Activated CD8-positive, alpha-beta memory T cell treated with anti-CD3 and anti-CD28 coated beads, Interleukin-2, amount 50 U/mL, for 48 hours (primary cell): ENCODE results near the gene WDHD1.
A peak's percentile ranks its signal among the peaks of the same experiment; 100 is the strongest.
"Not testable (repeated sequence)": the region's sequence is repeated elsewhere in the genome, so short reads cannot be mapped to it uniquely, and the experiment has no call there.

Experiments used
- DNase-seq: peaks from one replicate; pipeline ENCODE4 v3.0.0-alpha.2; 2020

The WDHD1 gene, protein sequence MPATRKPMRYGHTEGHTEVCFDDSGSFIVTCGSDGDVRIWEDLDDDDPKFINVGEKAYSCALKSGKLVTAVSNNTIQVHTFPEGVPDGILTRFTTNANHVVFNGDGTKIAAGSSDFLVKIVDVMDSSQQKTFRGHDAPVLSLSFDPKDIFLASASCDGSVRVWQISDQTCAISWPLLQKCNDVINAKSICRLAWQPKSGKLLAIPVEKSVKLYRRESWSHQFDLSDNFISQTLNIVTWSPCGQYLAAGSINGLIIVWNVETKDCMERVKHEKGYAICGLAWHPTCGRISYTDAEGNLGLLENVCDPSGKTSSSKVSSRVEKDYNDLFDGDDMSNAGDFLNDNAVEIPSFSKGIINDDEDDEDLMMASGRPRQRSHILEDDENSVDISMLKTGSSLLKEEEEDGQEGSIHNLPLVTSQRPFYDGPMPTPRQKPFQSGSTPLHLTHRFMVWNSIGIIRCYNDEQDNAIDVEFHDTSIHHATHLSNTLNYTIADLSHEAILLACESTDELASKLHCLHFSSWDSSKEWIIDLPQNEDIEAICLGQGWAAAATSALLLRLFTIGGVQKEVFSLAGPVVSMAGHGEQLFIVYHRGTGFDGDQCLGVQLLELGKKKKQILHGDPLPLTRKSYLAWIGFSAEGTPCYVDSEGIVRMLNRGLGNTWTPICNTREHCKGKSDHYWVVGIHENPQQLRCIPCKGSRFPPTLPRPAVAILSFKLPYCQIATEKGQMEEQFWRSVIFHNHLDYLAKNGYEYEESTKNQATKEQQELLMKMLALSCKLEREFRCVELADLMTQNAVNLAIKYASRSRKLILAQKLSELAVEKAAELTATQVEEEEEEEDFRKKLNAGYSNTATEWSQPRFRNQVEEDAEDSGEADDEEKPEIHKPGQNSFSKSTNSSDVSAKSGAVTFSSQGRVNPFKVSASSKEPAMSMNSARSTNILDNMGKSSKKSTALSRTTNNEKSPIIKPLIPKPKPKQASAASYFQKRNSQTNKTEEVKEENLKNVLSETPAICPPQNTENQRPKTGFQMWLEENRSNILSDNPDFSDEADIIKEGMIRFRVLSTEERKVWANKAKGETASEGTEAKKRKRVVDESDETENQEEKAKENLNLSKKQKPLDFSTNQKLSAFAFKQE

DNA sequence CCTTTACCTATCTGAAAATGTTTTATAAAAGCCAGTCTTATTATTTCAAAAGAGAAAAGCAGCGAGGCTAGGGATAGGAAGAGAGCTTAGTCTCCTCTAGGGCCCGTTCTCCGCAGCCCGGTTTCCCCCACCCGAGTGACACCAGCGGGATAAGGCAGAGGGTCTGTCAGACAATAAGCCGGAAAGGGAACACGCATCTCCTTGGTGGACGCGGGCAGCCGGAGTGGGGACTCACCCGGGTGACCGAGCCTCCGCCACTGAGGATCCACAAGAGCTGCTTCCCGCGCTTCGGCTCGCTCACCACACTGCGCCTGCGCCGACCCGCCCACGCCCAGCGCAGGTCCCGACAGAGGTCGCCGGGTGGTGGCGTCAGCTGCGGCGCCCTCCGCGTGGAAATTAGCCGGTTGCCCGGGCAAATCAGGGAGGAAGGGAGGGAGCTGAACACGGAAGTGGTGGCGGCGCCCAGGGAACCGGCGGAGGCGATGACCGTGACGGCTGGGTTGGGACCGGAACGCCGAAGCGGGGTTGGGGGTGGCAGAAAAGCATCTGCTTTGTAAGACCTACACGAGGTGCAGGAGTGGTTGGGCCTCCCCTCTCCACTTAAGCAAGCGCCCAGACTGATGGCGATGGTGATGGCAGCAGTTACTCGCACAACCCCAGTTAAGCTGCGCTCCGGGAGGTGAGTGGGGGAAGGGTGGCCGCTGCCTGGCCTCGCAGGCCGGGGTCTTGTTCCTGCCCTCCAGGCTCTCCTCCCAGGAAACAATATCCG, at the start of gene WDHD1, which contains the start of gene SOCS4:
WDHD1 (minus strand) TSS at position 307 of the 769 bp plus-strand sequence. CDS start 312 bp downstream, outside the sequence.
SOCS4 (plus strand) TSS at position 444 of the 769 bp plus-strand sequence. CDS start 15,806 bp downstream, outside the sequence.
- DNase-seq: peak; percentile 100

GRCh38 chr14:55075628-55076175, 48.8 kb upstream of the WDHD1 start:
- no peak for DNase-seq

DNA sequence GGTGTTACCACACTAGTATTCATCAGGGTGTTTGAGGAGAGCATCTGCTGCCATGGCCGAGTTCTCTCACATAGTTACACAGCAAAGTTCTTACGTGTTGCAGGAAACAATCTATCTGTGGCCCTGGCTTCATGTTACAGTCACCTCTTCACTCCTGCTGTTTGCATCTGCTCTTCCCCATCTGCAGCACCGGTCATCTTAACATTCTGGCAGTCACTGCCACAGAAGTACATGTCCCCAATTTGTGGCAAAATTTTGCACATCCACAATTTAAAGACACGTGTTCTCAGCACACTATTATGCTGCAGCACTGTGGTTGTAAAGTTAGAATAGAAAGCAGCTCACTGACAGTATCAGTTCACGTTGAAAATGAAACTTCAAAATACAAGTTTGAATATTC, 47.8 kb upstream of the WDHD1 start:
- no peak for DNase-seq

DNA sequence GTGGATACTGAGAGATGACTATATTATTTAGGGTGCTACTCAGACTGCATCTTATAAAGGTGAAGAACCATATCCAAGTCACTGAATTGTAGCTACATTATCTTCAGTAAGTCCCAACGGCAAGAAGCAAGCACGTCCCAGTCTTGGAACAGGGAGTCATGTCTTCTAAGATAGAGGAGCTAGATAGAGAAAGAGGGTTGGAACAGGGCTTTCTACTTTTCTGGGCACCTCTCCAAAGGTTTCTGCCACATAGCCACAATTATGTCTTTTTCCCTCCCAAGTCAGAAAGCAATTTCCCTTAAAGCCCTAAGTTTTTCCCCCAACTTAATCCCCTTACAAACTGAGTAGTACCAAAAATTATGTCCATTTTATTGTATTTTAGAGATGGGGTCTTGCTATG, 47.0 kb upstream of the WDHD1 start:
- DNase-seq: no peak

DNA sequence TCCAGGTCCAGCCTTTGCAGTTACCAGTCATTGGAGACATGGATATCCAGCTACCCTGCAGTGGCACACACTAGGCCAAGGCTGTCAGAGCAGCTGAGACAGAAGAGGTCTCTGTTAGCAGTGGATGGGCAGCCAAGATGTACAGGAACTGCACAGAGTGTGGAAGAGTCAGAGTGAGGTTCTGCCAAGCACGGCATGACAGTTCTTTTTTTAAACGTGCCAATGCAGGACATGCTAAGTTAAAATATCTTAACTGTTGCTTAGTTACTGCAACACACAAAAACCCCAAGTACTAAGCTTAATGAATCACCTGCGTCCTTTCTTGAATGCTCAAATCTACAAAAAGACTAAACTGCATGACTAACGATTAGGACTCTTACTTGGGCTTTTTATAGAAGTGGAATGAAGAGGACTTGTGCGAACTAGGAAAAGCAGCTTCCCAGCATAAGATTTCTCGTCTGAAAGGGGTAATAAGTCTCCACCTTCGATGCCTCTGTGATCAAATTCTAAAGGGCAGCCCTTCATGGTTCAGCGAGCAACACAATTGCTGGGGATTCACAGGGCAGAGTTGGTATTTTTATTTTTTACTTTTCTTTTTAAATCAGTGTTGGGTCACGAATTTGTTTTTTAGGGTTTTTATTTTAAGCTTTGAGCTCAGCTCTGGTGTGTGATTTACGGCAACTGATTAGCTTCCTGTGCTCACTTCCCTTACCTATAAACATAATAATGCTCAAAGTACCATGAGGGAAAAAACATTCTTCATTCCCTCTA, 45.2 kb upstream of the WDHD1 start:
- DNase-seq: no peak

GRCh38 chr14:55070981-55071411, 44.1 kb upstream of the WDHD1 start:
- DNase-seq: no peak

DNA sequence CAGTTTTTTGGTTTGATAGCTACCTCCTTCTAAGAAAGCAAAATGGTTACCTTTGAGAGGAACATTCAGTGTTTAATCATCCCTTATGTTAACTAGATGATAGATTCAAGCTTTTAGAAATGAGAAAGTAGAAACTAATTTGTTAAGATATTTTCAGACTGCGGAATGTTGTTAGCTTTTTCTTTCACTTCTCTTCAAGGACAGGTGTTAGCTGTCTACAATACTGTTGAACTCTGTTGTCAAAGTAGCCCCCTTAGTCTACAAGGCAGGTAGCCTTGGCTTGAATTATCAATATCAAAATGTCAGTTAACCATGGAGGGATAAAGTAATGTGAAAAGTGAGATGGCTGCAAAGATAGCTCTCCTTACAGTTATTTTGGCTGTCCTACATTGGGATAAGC, 39.3 kb upstream of the WDHD1 start:
- DNase-seq: no peak

- no peak for DNase-seq
Measured at GRCh38 chr14:55065411-55065810, 38.5 kb upstream of the WDHD1 start.

DNA sequence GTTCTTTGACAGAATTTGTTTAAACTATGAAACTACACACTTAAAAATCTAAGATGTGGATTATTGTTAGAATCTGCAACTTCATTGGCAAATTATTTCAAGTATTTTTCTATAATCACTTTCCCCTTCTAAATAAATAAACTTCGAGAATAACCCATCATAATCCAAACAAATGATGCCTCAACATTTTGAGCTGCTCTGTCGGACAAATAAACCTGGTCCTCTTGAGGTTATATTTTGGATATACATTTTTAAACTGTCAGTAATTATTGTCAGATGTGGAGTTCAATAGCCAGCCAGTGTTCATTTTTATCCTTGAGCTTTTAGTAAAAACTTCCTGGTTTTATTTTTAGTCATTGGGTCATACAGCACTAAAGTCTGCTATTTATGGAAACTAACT, 38.0 kb upstream of the WDHD1 start:
- DNase-seq: not testable (repeated sequence)

DNA sequence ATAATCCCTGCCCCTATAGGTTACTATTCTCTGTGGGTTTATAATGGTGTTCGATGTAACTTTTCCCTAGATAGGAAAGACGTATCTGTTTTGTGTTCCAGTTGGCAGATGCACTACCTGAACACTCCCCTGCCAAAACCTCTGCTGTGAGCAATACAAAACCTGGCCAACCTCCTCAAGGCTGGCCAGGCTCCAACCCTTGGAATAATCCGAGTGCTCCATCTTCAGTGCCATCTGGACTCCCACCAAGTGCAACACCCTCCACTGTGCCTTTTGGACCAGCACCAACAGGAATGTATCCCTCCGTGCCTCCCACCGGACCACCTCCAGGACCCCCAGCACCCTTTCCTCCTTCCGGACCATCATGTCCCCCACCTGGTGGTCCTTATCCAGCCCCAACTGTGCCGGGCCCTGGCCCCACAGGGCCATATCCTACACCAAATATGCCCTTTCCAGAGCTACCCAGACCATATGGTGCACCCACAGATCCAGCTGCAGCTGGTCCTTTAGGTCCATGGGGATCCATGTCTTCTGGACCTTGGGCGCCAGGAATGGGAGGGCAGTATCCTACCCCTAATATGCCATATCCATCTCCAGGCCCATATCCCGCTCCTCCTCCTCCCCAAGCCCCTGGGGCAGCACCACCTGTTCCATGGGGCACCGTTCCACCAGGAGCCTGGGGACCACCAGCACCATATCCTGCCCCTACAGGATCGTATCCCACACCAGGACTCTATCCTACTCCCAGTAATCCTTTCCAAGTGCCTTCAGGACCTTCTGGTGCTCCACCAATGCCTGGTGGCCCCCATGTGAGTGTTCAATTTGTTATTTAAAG, 35.8 kb upstream of the WDHD1 start:
- DNase-seq: no peak

GRCh38 chr14:55059333-55059732, 32.4 kb upstream of the WDHD1 start:
- no peak for DNase-seq

DNA sequence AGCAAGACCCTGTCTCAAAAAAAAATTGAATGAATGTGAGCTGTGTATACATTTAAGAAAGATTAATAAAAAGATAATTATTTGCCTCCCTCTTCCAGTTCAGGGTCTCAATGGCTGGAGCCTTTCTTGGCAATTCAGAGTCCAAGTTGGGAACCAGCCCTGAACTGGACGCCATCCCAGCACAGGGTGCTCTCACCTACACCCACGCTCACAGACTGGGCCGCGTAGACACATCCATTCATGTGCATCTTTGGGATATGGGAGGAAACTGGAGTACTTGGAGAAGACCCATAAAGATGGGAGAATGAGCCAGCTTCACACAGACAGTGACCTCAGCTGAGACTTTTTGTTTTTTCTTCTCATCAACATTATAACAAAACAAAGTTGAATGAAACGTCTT, 31.0 kb upstream of the WDHD1 start:
- no peak for DNase-seq

DNA sequence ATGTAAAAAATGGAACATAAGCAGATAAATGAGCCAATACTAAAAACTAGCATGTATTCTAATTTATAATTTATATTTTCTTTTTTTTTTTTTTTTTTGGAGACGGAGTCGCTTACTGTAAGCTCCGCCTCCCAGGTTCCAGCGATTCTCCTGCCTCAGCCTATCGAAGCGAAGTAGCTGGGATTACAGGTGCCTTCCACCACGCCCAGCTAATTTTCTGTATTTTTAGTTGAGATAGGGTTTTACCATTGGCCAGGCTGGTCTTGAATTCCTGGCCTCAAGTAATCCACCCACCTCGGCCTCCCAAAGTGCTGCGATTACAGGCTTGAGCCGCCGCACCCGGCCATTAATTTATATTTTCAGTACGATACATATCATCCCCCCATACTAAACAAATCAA, 27.2 kb upstream of the WDHD1 start:
- no peak for DNase-seq

- DNase-seq: no peak
Measured at GRCh38 chr14:55053500-55053899, 26.6 kb upstream of the WDHD1 start.

- no peak for DNase-seq
Measured at GRCh38 chr14:55053018-55053417, 26.1 kb upstream of the WDHD1 start.

- DNase-seq: no peak
Measured at GRCh38 chr14:55052269-55052930, 25.5 kb upstream of the WDHD1 start.

DNA sequence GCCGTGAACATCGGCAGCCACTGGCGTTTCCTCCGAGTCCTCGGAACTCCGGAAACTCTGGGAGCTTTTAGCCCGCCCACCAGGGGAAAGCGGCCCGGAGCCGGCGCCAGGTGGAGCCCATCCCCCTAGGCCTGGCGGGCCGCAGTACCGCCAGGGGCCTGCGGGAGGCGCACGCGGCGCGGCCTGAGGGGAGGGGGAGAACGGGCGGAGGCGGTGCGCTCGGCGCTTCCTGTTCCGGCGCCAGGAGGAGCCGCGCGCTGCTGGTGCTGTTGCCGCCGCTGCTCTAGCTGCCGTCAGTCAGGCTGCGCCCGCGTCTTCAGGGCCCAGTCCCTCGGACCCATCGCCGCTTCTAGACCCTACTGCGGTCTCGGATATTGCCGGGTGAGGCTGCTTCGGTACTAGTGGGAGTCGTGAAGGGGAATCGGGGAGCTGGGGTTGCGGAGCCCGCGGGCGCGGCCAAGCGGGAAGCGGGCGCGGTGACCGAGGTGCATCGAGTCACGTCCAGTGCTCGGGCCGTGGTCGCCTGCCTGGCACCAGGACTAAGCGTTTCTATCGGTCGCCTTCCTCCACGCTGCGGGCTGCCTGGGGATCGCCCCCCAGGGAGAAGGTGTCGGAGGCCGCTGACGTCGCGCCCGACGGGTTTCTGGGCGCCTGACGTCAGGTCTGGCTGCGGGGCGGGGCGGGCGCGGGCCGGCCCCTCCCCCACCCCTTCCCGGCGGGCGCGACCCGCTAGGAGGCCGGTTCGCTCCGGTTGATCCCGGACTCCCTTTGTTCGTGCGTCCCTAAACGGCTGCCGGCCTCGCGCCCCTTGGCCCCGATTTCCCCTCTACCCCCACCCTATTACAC, 24.7 kb upstream of the WDHD1 start, which contains the start of gene MAPK1IP1L:
MAPK1IP1L (plus strand) TSS at position 225 of the 846 bp plus-strand sequence. CDS start 10,037 bp downstream, outside the sequence.
- peak; percentile 98 for DNase-seq

DNA sequence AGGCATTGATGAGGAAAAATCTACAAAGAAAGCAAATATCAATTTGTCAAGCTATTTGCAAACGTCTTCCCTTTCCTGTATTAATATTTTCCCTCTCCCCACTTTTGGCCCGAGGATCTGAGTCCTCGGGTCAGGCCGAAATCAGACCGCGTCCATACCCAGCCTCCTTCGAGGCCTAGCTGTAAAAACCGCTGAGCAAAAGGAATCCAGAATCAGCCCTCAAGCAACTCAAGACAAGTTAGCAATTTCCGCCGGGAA, 24.2 kb upstream of the WDHD1 start:
- DNase-seq: no peak

- DNase-seq: no peak
Measured at GRCh38 chr14:55048900-55049436, 22.1 kb upstream of the WDHD1 start.
